ENCODE measurements around the gene HCFC1R1.

The HCFC1R1 gene

GRCh38 chr16:3015865-3016521 is 7.7 kb downstream of the HCFC1R1 start:
- no peak overlapping the region for H3K27ac ChIP-seq
- TF ChIP-seq CTCF (conservative IDR thresholded peaks at IDR 0.05) = no peak

DNA sequence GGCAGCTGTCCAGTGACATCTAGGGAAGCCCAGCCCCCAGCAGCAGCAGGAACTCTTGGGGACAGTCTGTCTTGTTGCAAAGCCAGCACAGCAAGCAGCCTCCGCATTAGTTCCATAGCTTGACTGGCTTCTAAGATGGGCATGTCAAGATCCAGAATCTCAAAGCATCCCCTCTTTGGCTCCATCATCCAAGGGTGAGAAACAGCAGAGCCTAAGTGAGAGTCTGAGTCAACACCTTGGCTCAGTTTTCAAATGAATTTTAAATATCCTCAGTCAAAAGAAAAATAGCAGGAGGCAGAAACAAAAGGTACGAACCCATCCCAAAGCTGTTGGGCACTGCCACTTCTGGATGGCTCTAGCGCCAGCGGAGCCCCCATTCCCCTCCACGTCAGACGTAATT is 8.8 kb downstream of the HCFC1R1 start:
- no peak for TF ChIP-seq CTCF (conservative IDR thresholded peaks at IDR 0.05)
- no peak overlapping the region for H3K27ac ChIP-seq

GRCh38 chr16:3013998-3014690 is 9.6 kb downstream of the HCFC1R1 start:
- no peak for TF ChIP-seq CTCF (conservative IDR thresholded peaks at IDR 0.05)
- H3K27ac ChIP-seq = no peak overlapping the region

- H3K27ac ChIP-seq = no peak overlapping the region
- no peak for TF ChIP-seq CTCF (conservative IDR thresholded peaks at IDR 0.05)
These were observed 10.2 kb downstream of the HCFC1R1 start for GRCh38 chr16:3013491-3013951.

DNA sequence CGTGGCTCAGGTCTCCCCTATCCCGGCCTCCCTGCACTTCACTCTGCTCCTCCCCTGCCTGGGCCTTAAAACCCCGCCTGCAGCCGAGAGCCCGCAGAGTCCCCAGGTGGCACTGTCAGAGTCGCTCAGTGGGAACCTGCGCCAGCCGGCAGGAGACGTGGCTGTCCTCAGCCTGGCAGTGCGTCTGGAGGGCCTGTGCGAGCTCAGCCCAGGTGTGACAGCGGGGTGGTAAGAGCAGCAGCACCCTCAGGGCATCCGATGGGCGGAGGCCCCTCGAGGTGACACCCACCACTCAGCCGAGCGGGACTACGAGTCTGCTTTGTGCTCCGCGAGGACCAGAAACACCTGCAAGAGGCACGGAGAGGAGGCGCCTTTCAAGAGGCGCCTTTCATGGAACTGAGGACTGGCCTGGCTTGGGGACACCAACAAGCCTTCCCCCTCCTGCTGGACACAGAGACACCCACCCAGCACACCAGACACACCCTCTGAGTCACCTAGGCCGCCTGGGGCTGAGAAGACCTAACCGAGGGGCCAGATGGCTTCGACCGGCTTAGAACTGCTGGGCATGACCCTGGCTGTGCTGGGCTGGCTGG is 10.8 kb downstream of the HCFC1R1 start, which contains the start of gene CLDN9:
Gene CLDN9, plus strand, starts transcription at position 96 of the 593 bp plus-strand sequence. Its CDS starts 440 bp downstream, at position 536.
- no peak within 1 kb of the TSS for H3K27ac ChIP-seq
- no peak for TF ChIP-seq CTCF (conservative IDR thresholded peaks at IDR 0.05)

- no peak for TF ChIP-seq CTCF (conservative IDR thresholded peaks at IDR 0.05)
- H3K27ac ChIP-seq = no peak overlapping the region
These were observed 11.5 kb downstream of the HCFC1R1 start for GRCh38 chr16:3012246-3012645.

DNA sequence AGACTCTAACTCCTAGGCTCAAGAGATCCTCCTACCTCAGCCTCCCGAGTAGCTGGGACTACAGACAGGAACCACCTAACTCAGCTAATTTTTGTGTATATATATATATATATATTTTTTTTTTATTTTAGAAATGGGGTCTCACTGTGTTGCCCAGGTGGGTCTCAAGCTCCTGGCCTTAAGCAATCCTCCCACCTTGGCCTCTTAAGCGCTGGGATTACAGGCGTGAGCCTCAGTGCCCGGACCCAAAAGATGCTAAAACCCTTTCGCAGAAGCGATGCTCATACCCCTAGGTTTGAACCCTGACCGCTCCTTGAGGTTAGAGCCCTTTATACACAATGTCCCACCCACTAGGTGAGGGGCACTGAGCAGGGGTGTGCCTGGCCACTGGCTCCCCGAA is 13.2 kb downstream of the HCFC1R1 start:
- no peak for TF ChIP-seq CTCF (conservative IDR thresholded peaks at IDR 0.05)
- peak overlapping the region; percentile 51 for H3K27ac ChIP-seq

Measured in VCaP (cell line).